Panc1 (cell line): ENCODE results near the gene NUDT19.

Source experiments
- CTCF ChIP-seq: fragments of 450-650 bp; IDR thresholded peaks from 2 replicates; pipeline ENCODE4 v1.5.1; 2017; ENCODE audit warnings: mild to moderate bottlenecking
- TCF7L2 ChIP-seq: IDR thresholded peaks from 2 replicates; pipeline ENCODE4 v1.6.1; 2011; ENCODE audit warnings: mild to moderate bottlenecking, low read depth, low read length, inconsistent platforms

DNA sequence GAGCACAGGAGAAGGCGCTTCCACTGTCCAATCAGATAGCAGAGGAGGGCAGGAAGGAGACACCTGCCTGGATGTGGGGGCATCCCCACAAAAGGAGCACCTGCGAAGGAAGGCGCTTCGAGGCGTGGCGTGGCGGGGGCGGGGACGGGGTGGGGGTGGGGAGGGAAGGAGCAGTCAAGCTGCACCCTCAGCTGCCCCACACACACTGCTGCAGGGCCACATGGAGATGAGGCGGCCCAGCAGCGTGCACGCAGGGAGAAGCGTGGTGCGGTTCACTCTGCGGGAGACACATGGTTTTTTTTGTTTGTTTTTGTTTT, 38.1 kb upstream of the NUDT19 start:
- TF ChIP-seq CTCF, result no peak
- no peak for TF ChIP-seq TCF7L2
